ENCODE results near the gene SLC35F4.

Gene SLC35F4

DNA sequence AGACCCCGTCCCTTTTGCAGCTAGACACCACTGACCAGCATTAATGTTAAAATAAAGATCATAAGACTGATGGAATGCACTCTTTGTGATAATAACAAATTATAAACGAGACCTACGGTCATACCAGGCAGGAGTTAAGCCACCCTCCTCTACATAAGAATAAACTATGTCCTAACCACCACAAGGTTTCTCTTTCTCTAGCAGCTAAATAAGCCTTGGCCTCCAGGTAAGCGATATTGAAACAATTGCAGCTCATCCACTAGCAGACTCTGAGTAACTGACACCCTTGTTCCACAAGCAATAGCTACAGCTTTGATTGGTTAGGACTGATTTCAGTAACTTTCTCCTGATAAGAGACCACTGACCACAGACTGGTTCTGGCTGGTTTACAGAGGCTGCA, 228.0 kb downstream of the SLC35F4 start:
- FAIRE-seq (no peak), DNase-seq (ENCODE audit: insufficient read length, low spot score) (no peak)
- TF ChIP-seq POLR2A (IDR thresholded peaks at IDR 0.05; ENCODE audit: low read depth, low read length) = no peak

DNA sequence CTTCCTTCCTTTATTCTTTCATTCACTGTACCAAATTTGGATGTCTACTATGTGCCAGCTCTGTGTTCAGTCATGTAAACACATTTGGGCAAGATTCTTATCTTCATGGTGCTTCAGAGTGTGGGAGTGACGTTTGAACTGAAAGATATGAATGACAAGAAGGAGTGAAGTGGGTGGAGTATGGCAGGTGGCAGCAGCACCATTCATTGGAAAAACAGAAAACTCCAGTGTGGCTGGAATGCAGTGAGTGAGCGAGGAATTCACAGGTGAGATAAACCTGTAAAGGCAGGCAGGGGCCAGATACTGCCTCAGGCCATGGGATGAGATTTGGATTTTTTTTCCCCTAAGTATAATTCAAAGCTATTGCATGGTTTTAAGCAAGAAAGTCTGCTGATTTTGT, 231.6 kb downstream of the SLC35F4 start:
- FAIRE-seq = no peak
- DNase-seq (ENCODE audit: insufficient read length, low spot score) = no peak

DNA sequence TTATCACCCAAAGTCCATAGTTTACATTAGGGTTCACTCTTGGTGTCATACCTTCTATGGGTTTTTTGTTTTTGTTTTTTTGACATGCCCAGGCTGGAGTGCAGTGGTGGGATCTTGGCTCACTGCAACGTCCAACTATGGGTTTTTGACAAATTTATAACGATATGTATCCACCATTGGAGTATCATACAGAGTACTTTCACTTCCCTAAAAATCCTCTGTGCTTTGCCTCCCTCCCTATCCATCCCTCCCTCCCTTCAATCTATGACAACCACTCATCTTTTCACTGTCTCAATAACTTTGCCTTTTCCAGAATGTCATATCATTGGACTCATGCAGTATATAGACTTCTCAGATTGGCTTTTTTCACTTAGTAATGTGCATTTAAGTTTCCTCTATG, 233.2 kb downstream of the SLC35F4 start:
- no peak for TF ChIP-seq POLR2A (IDR thresholded peaks at IDR 0.05; ENCODE audit: low read depth, low read length)
- FAIRE-seq (no peak), DNase-seq (ENCODE audit: insufficient read length, low spot score) (no peak)

More for the DNA sequence above, 231.6 kb downstream of the SLC35F4 start:
- no peak for TF ChIP-seq POLR2A (IDR thresholded peaks at IDR 0.05; ENCODE audit: low read depth, low read length)

DNA sequence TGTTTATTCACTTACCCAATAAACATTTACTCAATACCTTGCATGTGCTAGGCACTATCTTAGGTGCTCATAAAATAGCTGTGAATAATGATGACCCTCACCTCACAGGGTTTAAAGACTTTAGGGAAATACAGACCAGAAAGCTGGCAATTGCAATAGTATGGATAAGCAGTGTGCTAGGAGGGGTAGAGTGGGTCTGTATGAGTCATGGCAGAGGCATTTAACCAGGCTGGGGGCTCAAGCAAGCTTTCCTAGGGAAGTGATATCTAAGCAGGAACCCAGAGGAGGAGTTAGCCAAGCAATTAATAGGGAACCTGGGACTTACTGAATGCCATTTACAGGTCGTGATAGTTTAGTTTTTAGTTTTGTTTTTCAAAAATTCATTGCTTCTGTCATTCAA, 248.4 kb downstream of the SLC35F4 start:
- TF ChIP-seq POLR2A (IDR thresholded peaks at IDR 0.05; ENCODE audit: low read depth, low read length) = no peak
- no peak for FAIRE-seq
- DNase-seq (ENCODE audit: insufficient read length, low spot score) = no peak

DNA sequence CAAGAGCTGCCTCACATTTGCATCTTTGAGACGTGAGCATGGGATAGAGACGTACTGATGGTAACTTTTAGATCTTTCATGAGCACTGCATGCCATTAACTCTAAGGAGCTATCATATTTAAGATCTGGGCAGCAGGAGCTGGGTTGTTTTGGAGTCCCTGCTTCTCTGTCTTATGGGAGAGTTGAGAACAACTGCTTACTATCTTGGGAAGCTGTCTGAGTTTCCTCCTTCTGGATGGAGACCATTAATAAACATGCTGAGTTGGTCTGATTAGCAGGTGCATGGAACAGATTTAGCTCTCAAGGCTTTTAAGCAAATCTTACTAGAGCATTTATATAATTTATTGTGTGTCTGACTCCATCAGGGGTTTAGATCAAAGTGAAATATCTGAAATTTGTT, 252.9 kb downstream of the SLC35F4 start:
- DNase-seq (ENCODE audit: insufficient read length, low spot score) (no peak), FAIRE-seq (no peak)

DNA sequence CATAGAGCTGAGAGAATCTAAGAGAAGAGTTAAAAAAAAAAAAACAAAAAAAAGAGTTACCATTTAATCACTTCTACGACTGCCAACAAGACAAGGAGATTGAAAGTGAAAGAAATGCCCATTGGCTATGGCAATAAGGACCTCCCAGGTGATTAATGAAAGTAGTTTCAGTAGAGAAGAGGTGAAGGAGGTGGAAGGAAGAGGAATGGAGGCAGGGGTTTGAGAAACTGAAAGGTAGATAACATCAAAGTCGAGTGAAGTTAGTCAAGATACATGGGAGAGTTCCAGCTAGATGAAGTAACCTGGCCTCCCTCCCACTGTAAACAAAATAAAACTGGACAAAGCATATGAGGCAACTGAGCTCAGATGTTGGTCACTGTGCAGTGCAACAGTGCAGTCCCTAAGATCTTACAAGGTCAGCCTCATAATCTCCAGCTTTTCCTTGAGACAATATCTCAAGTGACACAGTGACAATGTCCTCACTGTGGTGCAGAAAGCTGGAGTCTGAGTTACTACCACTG, 254.3 kb downstream of the SLC35F4 start:
- FAIRE-seq (no peak), DNase-seq (ENCODE audit: insufficient read length, low spot score) (no peak)
- TF ChIP-seq POLR2A (IDR thresholded peaks at IDR 0.05; ENCODE audit: low read depth, low read length) = no peak

More for the DNA sequence above, 252.9 kb downstream of the SLC35F4 start:
- TF ChIP-seq POLR2A (IDR thresholded peaks at IDR 0.05; ENCODE audit: low read depth, low read length) = no peak

DNA sequence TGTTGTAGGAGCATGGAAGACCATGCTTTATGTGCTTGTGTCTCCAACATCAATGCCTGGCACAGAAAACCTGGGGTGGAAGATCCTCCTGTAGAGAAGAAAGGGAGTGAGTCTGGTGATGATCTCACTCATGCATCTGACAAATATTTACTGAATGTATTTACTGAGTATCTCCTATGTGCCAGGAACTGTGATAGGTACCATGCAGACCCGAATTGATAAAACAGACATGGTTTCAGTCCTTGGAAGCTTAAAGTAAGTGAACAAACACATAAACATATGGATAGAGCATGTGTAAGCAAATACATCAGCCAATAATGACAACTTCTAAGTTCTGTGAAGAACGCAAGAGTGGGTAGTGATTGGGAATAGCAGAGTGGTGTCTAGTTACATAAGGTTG, 255.3 kb downstream of the SLC35F4 start:
- DNase-seq (ENCODE audit: insufficient read length, low spot score) (no peak), FAIRE-seq (no peak)

DNA sequence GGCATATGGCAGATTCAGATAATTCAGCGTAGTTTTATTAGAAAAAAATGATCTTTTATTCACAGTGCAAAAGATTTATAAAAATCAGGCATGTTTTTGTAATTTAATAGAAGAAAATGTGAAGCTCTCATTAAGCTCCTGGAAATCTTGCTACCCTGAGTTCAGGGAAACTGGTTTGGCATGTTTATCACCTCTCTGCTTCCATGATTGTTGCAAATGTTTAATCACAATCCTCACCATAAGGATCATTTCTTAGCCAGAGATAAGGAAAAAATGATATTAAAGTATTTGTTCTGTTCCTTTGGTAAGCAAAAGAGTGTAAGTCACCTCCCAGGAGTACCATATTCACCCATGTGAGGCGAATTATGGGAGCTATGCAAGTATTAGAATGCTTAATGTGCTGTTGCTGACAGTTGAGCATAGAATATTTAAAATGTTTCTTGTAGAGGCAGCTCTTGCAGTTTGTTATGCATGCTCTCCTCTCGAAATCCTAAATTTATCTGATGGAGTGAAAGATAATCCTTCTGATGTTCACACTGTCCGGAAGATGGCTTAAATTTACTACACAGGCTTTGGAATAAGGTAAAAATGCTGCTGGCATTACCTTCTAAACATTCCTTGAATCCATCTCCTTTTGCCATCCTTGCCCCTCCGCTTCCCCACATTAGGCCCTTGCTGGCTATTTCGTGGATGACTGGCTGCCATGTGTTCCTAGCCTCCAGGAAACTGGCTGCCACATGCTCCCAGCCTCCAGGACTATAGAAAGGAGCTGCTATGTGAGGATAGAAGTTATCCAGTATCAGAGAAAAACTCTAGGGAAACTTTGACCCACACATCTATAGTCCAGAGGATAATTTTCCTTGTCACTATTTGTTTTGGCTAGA, 256.5 kb downstream of the SLC35F4 start:
- no peak for TF ChIP-seq POLR2A (IDR thresholded peaks at IDR 0.05; ENCODE audit: low read depth, low read length)
- DNase-seq (ENCODE audit: insufficient read length, low spot score) (no peak), FAIRE-seq (no peak)

More for the DNA sequence above, 255.3 kb downstream of the SLC35F4 start:
- no peak for TF ChIP-seq POLR2A (IDR thresholded peaks at IDR 0.05; ENCODE audit: low read depth, low read length)

DNA sequence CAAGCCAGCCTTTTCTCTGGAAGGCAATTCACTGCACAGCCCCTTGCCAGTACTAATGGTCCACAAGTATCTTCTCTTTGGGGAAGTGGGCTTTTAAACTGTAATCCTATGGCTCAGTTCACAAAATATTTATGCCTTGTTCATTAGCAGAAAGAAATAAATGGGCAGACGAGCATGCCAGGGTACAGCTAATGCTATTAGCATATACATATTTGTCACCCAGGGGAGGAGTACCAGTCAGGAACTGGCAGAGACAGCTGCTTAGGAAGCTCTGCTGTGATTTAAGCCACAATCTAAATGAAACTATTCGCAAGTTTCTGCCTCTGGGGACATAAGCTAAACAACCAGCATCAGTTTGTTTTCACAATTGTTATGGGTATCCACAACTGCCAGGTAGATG, 258.8 kb downstream of the SLC35F4 start:
- no peak for FAIRE-seq
- TF ChIP-seq POLR2A (IDR thresholded peaks at IDR 0.05; ENCODE audit: low read depth, low read length) = no peak
- DNase-seq (ENCODE audit: insufficient read length, low spot score) = no peak

DNA sequence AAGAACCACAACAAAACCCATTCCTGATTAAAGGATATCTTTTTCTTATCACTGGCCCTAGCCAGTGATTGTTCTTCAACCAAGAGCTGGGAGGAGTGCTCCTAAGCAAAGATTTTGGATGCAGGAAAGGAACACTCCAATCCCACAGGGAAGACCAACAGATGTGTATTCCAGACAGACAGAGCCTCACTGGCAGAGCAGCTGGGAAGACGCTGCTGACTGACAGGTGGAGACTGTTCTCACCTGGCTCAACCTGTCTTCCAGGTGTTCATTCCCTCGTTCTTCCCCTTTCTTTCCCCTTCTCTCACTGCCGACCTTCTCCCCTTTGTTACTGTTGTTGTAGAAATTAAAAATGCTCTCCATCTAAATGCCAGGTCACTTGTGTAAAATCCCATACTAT, 282.5 kb downstream of the SLC35F4 start:
- TF ChIP-seq POLR2A (IDR thresholded peaks at IDR 0.05; ENCODE audit: low read depth, low read length) = no peak
- FAIRE-seq = no peak
- DNase-seq (ENCODE audit: insufficient read length, low spot score) = no peak

DNA sequence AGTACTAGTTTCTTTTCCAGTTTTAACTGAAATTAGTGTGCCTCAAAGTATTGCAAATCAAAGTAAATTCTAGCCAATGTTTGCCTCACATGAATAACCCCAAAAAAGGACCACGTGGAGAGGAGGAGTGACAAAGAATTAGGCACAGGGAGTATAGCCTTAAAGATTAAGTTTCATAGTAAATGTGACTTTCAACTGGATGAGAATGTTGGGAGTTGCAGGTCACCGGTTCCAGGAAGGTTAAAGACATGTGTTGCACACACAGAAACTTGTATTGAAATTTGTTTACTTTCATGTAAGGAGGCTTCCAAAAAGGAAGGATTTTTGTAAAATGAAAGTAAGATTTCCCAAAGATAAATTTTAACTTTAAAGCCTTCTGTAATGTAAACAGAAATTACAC, 283.1 kb downstream of the SLC35F4 start:
- DNase-seq (ENCODE audit: insufficient read length, low spot score) (no peak), FAIRE-seq (no peak)
- no peak for TF ChIP-seq POLR2A (IDR thresholded peaks at IDR 0.05; ENCODE audit: low read depth, low read length)

DNA sequence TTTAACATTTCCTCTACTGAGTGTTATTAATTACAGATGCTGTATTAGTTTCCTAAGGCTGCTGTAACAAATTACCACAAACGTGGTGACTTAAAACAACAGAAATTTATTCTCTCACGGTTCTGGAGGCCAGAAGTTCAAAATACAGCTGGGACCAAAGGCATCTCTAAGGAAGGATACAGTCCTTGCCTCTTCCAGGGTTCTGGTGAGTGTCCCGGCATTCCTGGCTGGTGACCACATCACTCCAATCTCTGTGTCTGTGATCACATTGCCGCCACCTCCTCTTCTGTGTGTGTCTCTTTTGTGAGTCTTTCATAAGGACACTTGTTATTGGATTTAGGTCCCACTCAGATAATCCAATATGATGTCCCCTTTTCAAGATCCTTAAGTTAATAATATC, 287.1 kb downstream of the SLC35F4 start:
- DNase-seq (ENCODE audit: insufficient read length, low spot score) (no peak), FAIRE-seq (no peak)
- TF ChIP-seq POLR2A (IDR thresholded peaks at IDR 0.05; ENCODE audit: low read depth, low read length) = no peak

DNA sequence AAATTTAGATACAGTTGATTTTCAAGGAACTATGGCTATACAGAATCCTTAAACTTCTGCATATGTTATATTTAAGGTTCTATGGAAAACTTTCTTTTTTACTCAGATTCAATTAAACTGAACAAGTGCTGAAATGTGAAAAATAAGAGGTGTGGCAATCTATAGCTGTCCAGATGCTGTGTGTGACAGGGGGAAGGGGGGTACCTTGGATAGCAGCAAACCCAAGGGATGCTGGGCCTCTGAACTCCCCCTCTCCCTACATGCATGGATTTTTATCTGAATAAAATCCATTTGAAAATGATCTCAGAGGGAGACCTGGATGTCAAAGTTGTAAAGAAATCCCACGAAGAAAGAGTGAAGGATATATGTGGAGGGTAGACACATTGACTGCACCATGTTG, 289.4 kb downstream of the SLC35F4 start:
- no peak for TF ChIP-seq POLR2A (IDR thresholded peaks at IDR 0.05; ENCODE audit: low read depth, low read length)
- DNase-seq (ENCODE audit: insufficient read length, low spot score) (no peak), FAIRE-seq (no peak)

DNA sequence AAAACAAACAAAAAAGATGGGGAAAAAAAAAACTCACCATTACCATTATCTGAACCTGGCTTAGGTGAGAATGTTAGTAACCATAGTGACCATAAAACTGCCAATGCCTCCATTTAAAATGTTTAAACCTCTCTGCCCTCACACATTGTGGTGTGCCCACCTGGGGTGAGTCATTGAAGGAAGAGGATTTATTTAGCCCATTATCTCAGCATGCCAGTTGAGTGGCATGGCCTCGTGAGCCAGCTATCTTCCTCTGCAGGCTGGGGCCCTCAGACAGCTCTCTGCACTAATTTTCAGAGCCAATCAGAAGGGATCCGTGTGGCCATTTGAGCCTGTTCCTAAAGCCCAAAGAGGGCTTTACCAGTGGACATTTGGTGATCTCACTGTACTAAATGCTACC, 290.4 kb downstream of the SLC35F4 start:
- FAIRE-seq (no peak), DNase-seq (ENCODE audit: insufficient read length, low spot score) (no peak)
- TF ChIP-seq POLR2A (IDR thresholded peaks at IDR 0.05; ENCODE audit: low read depth, low read length) = no peak

DNA sequence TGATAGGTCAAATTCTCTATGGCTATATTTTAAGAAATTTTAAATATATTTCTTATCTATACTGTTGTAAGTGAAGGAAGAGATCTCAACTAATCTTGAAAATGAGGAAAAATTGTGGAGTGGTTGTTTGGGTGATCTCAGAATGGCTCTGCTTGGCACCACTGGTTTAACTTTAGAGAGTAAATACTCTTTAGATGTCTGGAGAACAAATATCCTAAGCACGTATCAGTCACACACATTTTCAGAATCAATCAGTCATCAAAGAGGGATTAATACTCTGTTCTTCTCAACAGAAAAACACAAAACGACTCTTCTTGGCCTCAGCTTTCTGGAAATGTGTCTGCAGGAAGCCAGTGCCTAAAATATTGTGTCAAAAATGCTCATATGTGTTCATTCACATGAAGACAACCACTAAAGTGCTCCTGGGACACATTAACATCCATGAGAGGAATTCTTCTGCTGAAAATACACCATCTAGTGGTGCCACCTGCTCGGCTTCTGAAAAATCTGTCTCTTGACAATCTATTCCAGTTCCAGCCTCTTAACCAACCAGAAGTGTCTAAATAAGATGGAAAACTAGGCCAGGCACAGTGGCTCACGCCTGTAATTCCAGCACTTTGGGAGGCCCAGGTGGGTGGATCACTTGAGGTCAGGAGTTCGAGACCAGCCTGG, 291.1 kb downstream of the SLC35F4 start:
- FAIRE-seq = no peak
- TF ChIP-seq POLR2A (IDR thresholded peaks at IDR 0.05; ENCODE audit: low read depth, low read length) = no peak
- no peak for DNase-seq (ENCODE audit: insufficient read length, low spot score)

Data from H54 (cell line).